H1 (cell line): ENCODE results near the gene KLHL29. TPM values are rescaled to one million over a fixed set of nuclear protein-coding genes. Genes with fewer than 3 reads are reported as not detected.

Experiments
- CTCF ChIA-PET: fragments of 300-600 bp; sonication (Branson Sonifier 250); formaldehyde crosslinking; loops from one replicate; lab custom pipeline; 2021; ENCODE audit not compliant: partially characterized antibody; lab: Charles Lee
- POLR2A ChIA-PET: fragments of 300-600 bp; sonication (Branson Sonifier 250); formaldehyde crosslinking; loops from one replicate; lab custom pipeline; 2021; ENCODE audit warnings: inconsistent platforms; ENCODE audit not compliant: partially characterized antibody; lab: Charles Lee
- DNase-seq, 2 experiments: peaks; one replicate each; pipeline versions ENCODE4 v3.0.0 to v3.0.0-alpha.2; 2010 to 2022; ENCODE audit warnings: low spot score in 2 of 2, low read depth in 1 of 2, mixed read lengths in 1 of 2
- FAIRE-seq: peaks from 2 replicates; lab custom pipeline; 2011; peaks lifted over from hg19 to GRCh38; lab: Jason Lieb, UNC
- H2AFZ ChIP-seq: 2 replicates; pipeline ENCODE4 v1.8.1; 2012; ENCODE audit warnings: low read length, inconsistent platforms
- H2AK5ac ChIP-seq: 2 replicates; pipeline ENCODE4 v1.6.1; 2013; ENCODE audit warnings: low read depth, low read length
- H2BK120ac ChIP-seq: replicated peaks from 2 replicates; pipeline ENCODE3; 2013; ENCODE audit warnings: low read depth, low read length, inconsistent platforms
- H2BK12ac ChIP-seq: 2 replicates; pipeline ENCODE4 v1.6.1; 2013; ENCODE audit warnings: low read depth, low read length
- H2BK15ac ChIP-seq: 2 replicates; pipeline ENCODE4 v1.6.1; 2013; ENCODE audit warnings: low read length
- H2BK20ac ChIP-seq: 2 replicates; pipeline ENCODE4 v1.6.1; 2013; ENCODE audit warnings: low read length
- H2BK5ac ChIP-seq: 2 replicates; pipeline ENCODE4 v1.6.1; 2013; ENCODE audit warnings: low read depth, low read length
- H3K14ac ChIP-seq: 2 replicates; pipeline ENCODE4 v1.6.1; 2013; ENCODE audit warnings: inconsistent platforms; ENCODE audit not compliant: insufficient read length
- H3K18ac ChIP-seq: 2 replicates; pipeline ENCODE4 v1.6.1; 2013; ENCODE audit warnings: low read length; ENCODE audit errors: extremely low read depth
- H3K23ac ChIP-seq: 2 replicates; pipeline ENCODE4 v1.6.1; 2013; ENCODE audit warnings: inconsistent platforms; ENCODE audit not compliant: insufficient read length
- H3K23me2 ChIP-seq: 2 replicates; pipeline ENCODE4 v1.6.1; 2013; ENCODE audit warnings: low read depth, low read length
- H3K27ac ChIP-seq: 2 replicates; pipeline ENCODE4 v1.6.1; 2011; ENCODE audit warnings: low read depth, low read length, inconsistent platforms
- H3K27me3 ChIP-seq, 4 experiments: replicated peaks in 1 of 4; 1 replicate in 1 of 4; 2 replicates in 3 of 4; pipeline versions ENCODE4 v1.6.1 to v1.8.1; 2011 to 2013; ENCODE audit warnings: low read length in 3 of 4, mild to moderate bottlenecking in 3 of 4, inconsistent platforms in 2 of 4, mixed read lengths in 2 of 4, moderate library complexity in 1 of 4; ENCODE audit not compliant: control insufficient read depth in 3 of 4, insufficient read depth in 3 of 4; ENCODE audit errors: extremely low read depth in 1 of 4
- H3K36me3 ChIP-seq, 4 experiments: 2 replicates each; pipeline versions ENCODE4 v1.6.1 to v1.8.1; 2011 to 2013; ENCODE audit warnings: mild to moderate bottlenecking in 4 of 4, low read length in 3 of 4, moderate library complexity in 2 of 4, control low read depth in 1 of 4, inconsistent platforms in 1 of 4; ENCODE audit not compliant: insufficient read depth in 4 of 4, control insufficient read depth in 2 of 4
- H3K4ac ChIP-seq: replicated peaks from 2 replicates; pipeline ENCODE3; 2013; ENCODE audit warnings: low read length, low read depth, mixed read lengths, inconsistent platforms; ENCODE audit not compliant: insufficient read length
- H3K4me1 ChIP-seq, 4 experiments: replicated peaks in 1 of 4; 1 replicate in 1 of 4; 2 replicates in 3 of 4; pipeline versions ENCODE4 v1.6.1 to v1.8.1; 2011 to 2013; ENCODE audit warnings: low read length in 3 of 4, inconsistent platforms in 2 of 4, mixed read lengths in 1 of 4; ENCODE audit not compliant: insufficient read depth in 4 of 4, control insufficient read depth in 3 of 4
- H3K4me2 ChIP-seq, 2 experiments: 2 replicates each; pipeline versions ENCODE4 v1.6.1 to v1.8.1; 2011 to 2013; ENCODE audit warnings: low read depth in 2 of 2, low read length in 2 of 2, control low read depth in 1 of 2, inconsistent platforms in 1 of 2, mild to moderate bottlenecking in 1 of 2; ENCODE audit not compliant: insufficient read depth in 1 of 2
- H3K4me3 ChIP-seq, 4 experiments: fragments of 200-600, 300-600 bp in 1 of 4; sonication (generic), shearing (Covaris generic), sonication (Bioruptor Twin) in 1 of 4; 2 replicates each; pipeline versions ENCODE4 v1.5.1 to v1.8.1; 2011 to 2016; ENCODE audit warnings: low read length in 4 of 4, low read depth in 3 of 4, control low read depth in 2 of 4, inconsistent platforms in 2 of 4, mild to moderate bottlenecking in 2 of 4, mixed read lengths in 1 of 4, moderate library complexity in 1 of 4; ENCODE audit not compliant: insufficient read depth in 2 of 4; ENCODE audit errors: extremely low read depth in 1 of 4
- H3K56ac ChIP-seq: replicated peaks from 2 replicates; pipeline ENCODE3; 2013; ENCODE audit warnings: low read depth, mild to moderate bottlenecking, mixed read lengths, low read length, inconsistent platforms; ENCODE audit not compliant: insufficient read length
- H3K79me1 ChIP-seq: 2 replicates; pipeline ENCODE4 v1.6.1; 2013; ENCODE audit warnings: low read depth, low read length, control low read depth
- H3K79me2 ChIP-seq, 2 experiments: 2 replicates each; pipeline versions ENCODE4 v1.6.1 to v1.8.1; 2012 to 2013; ENCODE audit warnings: low read length in 2 of 2, mild to moderate bottlenecking in 2 of 2, inconsistent platforms in 1 of 2; ENCODE audit not compliant: insufficient read depth in 2 of 2, control insufficient read depth in 1 of 2
- H3K9ac ChIP-seq, 4 experiments: replicated peaks in 1 of 4; 1 replicate in 1 of 4; 2 replicates in 3 of 4; pipeline versions ENCODE4 v1.6.1 to v1.8.1; 2011 to 2013; ENCODE audit warnings: low read depth in 3 of 4, low read length in 3 of 4, control low read depth in 2 of 4, mild to moderate bottlenecking in 2 of 4, moderate library complexity in 2 of 4, inconsistent platforms in 1 of 4; ENCODE audit errors: extremely low read depth in 1 of 4
- H3K9me3 ChIP-seq, 2 experiments: 2 replicates each; pipeline versions ENCODE4 v1.6.1 to v1.8.1; 2012 to 2013; ENCODE audit warnings: mild to moderate bottlenecking in 2 of 2, moderate library complexity in 2 of 2, control low read depth in 1 of 2, inconsistent platforms in 1 of 2, low read depth in 1 of 2, low read length in 1 of 2, mixed read lengths in 1 of 2; ENCODE audit not compliant: insufficient read depth in 2 of 2
- H4K20me1 ChIP-seq, 2 experiments: replicated peaks in 1 of 2; 2 replicates each; pipeline versions ENCODE3 to v1.8.1; 2011 to 2013; ENCODE audit warnings: inconsistent platforms in 2 of 2, low read length in 2 of 2, mild to moderate bottlenecking in 1 of 2; ENCODE audit not compliant: insufficient read depth in 2 of 2, control insufficient read depth in 1 of 2
- H4K5ac ChIP-seq: 2 replicates; pipeline ENCODE4 v1.6.1; 2013; ENCODE audit warnings: low read length, low read depth, mixed read lengths, inconsistent platforms; ENCODE audit not compliant: insufficient read length
- H4K8ac ChIP-seq: 2 replicates; pipeline ENCODE4 v1.8.0; 2013; ENCODE audit warnings: mild to moderate bottlenecking, moderate library complexity, low read length, inconsistent platforms; ENCODE audit not compliant: insufficient read depth; ENCODE audit errors: extremely low read depth
- H4K91ac ChIP-seq: replicated peaks from 2 replicates; pipeline ENCODE3; 2013; ENCODE audit warnings: low read length, mixed read lengths, inconsistent platforms; ENCODE audit not compliant: insufficient read length
- BRCA1 ChIP-seq: IDR thresholded peaks from 2 replicates; pipeline ENCODE4 v1.6.1; 2012; ENCODE audit warnings: low read depth, low read length, improper control_type of control experiment
- CBX5 ChIP-seq: fragments of 300-800, 300-1000 bp; sonication (generic); IDR thresholded peaks from 2 replicates; pipeline ENCODE4 v1.7.1; 2016; ENCODE audit warnings: antibody characterized with exemption, low read length, low read depth
- EGR1 ChIP-seq: IDR thresholded peaks from 2 replicates; pipeline ENCODE4 v1.6.1; 2011; ENCODE audit warnings: low read depth, low read length, borderline replicate concordance
- GABPA ChIP-seq: IDR thresholded peaks from 2 replicates; pipeline ENCODE4 v1.6.1; 2011; ENCODE audit warnings: mild to moderate bottlenecking, low read length, moderate library complexity, borderline replicate concordance; ENCODE audit not compliant: insufficient read depth
- HDAC2 ChIP-seq, 2 experiments: fragments of 300-600 bp in 1 of 2; sonication (generic) in 1 of 2; IDR thresholded peaks; 2 replicates each; pipeline ENCODE4 v1.6.1; 2011 to 2012; ENCODE audit warnings: low read depth in 2 of 2, low read length in 2 of 2, mild to moderate bottlenecking in 2 of 2, moderate library complexity in 2 of 2, borderline replicate concordance in 1 of 2, inconsistent platforms in 1 of 2
- HDAC6 ChIP-seq: IDR thresholded peaks from one replicate; pipeline ENCODE4 v1.7.1; 2012; ENCODE audit warnings: low read depth, mild to moderate bottlenecking, inconsistent platforms, low read length, moderate library complexity
- NRF1 ChIP-seq: IDR thresholded peaks from 2 replicates; pipeline ENCODE4 v1.6.1; 2011; ENCODE audit warnings: mild to moderate bottlenecking, low read depth, low read length, improper control_type of control experiment
- PHF8 ChIP-seq: fragments of 200-600 bp; sonication (generic); conservative IDR thresholded peaks from 2 replicates; pipeline ENCODE4 v1.7.1; 2012; ENCODE audit warnings: low read depth, mild to moderate bottlenecking, inconsistent platforms, low read length, moderate library complexity
- RAD21 ChIP-seq, 2 experiments: IDR thresholded peaks in 1 of 2; conservative IDR thresholded peaks in 1 of 2; 2 replicates each; pipeline ENCODE4 v1.6.1; 2011; ENCODE audit warnings: low read depth in 2 of 2, low read length in 2 of 2, improper control_type of control experiment in 1 of 2, inconsistent platforms in 1 of 2, mild to moderate bottlenecking in 1 of 2, moderate library complexity in 1 of 2
- RBBP5 ChIP-seq: IDR thresholded peaks from 2 replicates; pipeline ENCODE4 v1.7.1; 2012; ENCODE audit warnings: low read depth, mild to moderate bottlenecking, inconsistent platforms, low read length, moderate library complexity, borderline replicate concordance
- RXRA ChIP-seq: IDR thresholded peaks from 2 replicates; pipeline ENCODE4 v1.6.1; 2011; ENCODE audit warnings: low read depth, mild to moderate bottlenecking, low read length, moderate library complexity; ENCODE audit not compliant: insufficient read depth
- SUZ12 ChIP-seq: fragments of 200-600 bp; sonication (generic); IDR thresholded peaks from 2 replicates; pipeline ENCODE4 v1.6.1; 2012; ENCODE audit warnings: mild to moderate bottlenecking, inconsistent platforms, low read length, moderate library complexity, mixed read lengths
- TBP ChIP-seq: IDR thresholded peaks from 2 replicates; pipeline ENCODE4 v1.6.1; 2011; ENCODE audit warnings: low read depth, low read length, improper control_type of control experiment
- WGBS, 2 experiments: shearing (Covaris generic) in 1 of 2; methylation state at CpG; one replicate each; pipeline versions ENCODE4 v1.1.6 to v1.1.7; 2013 to 2015; ENCODE audit warnings: low lambda C conversion rate in 2 of 2, mixed read lengths in 2 of 2, inconsistent platforms in 1 of 2, low coverage in 1 of 2, missing lambda C conversion rate in 1 of 2; ENCODE audit not compliant: insufficient replicate concordance in 2 of 2, insufficient coverage in 1 of 2, insufficient read length in 1 of 2; ENCODE audit errors: extremely low coverage in 1 of 2, missing lambda C conversion rate in 1 of 2; 5-methylcytosine and 5-hydroxymethylcytosine counted together
- polyA plus RNA-seq, 7 experiments: library from polyadenylated mRNA; depleted of rRNA in 3 of 7; stranded (reverse) in 5 of 7; unstranded in 2 of 7; fragments of >200 nt in 5 of 7; fragments of 200-250 nt in 2 of 7; gene quantifications; 1 replicate in 5 of 7; 2 replicates in 1 of 7; 4 replicates in 1 of 7; pipeline versions ENCODE4 v1.2.1 to v1.2.3, GENCODE V29; 2011 to 2013; ENCODE audit warnings: missing spikeins in 2 of 7, mixed read lengths in 2 of 7
- total RNA-seq: library from RNA; stranded (reverse); fragmentation: NEBNext Ultra II Directional; extraction: Animal tissue kit (Norgen Biotek cat#: 25700); gene quantifications from 2 replicates; pipeline ENCODE4 v1.2.1, GENCODE V29; 2021

The KLHL29 gene
- total and polyA plus RNA-seq, 2 of the 8 experiments (the other 6 are each of a cell fraction or from before 2014, with no cell fraction given), result 1.1 to 4.7 TPM

DNA sequence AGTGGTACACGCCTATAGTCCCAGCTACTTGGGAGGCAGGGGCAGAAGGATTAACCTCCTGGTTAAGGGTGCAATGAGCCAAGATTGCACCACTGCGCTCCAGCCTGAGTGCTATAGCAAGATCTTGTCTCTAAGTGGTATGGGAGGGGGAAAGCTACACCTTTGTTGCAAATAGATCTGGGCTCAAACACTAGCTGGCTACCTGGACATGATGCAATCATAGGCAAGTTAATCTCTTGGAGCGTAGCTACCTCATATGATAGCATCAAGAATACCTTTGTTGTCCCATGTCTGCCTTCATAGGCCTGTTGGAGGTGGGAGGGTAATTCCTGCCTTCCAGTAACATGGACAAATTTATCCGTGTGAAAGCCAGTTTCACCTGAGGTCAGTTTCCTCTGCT is 15.7 kb downstream of the KLHL29 start:
- H3K79me2 ChIP-seq, result no peaks in the 10 kb centered on the region
- H3K9me3 ChIP-seq, result no peaks in the 10 kb centered on the region
- no peak overlapping the region for H3K23ac ChIP-seq
- H3K4ac ChIP-seq, result no peak overlapping the region
- H4K91ac ChIP-seq, result no peak overlapping the region
- H3K14ac ChIP-seq, result no peak overlapping the region
- peaks cover 0 to 9% (median 5%) of the 10 kb centered on the region in 4 experiments; a peak in 4 of 7 replicates for H3K4me1 ChIP-seq
- no peak overlapping the region for H3K4me2 ChIP-seq
- H2BK12ac ChIP-seq, result no peak overlapping the region
- peaks cover 0 to 2% of the 10 kb centered on the region in 2 experiments for H4K20me1 ChIP-seq
- 87% methylated on average over 4 of the region's 4 CpGs; no CpG with 5 or more reads in 1 of the 2 experiments for WGBS, 2 experiments
- H3K4me3 ChIP-seq, result no peak overlapping the region
- no peak overlapping the region for H2AFZ ChIP-seq
- no peak for DNase-seq
- FAIRE-seq, result no peak
- H4K5ac ChIP-seq, result no peak overlapping the region
- H3K27me3 ChIP-seq, result no peaks in the 10 kb centered on the region
- H2BK20ac ChIP-seq, result no peak overlapping the region
- no peaks in the 10 kb centered on the region for H3K36me3 ChIP-seq
- H3K56ac ChIP-seq, result no peak overlapping the region
- no peaks in the 10 kb centered on the region for H3K79me1 ChIP-seq
- ChIA-PET POLR2A (no interaction called here), CTCF (interaction anchor here (0.7 to 1.6 kb wide), 7 partner anchors 8 to 222 kb away, joined by 3 to 6 read pairs (median 3); no protein-coding TSS in a partner anchor)
- no peak overlapping the region for H3K27ac ChIP-seq
- no peak overlapping the region for H3K18ac ChIP-seq
- H2BK15ac ChIP-seq, result no peak overlapping the region
- H2BK120ac ChIP-seq, result no peak overlapping the region
- H3K23me2 ChIP-seq, result no peaks in the 10 kb centered on the region
- H2AK5ac ChIP-seq, result no peak overlapping the region
- H3K9ac ChIP-seq, result no peak overlapping the region
- H2BK5ac ChIP-seq, result no peak overlapping the region
- H4K8ac ChIP-seq, result no peak overlapping the region
- TF ChIP-seq EGR1, result no peak
- no peak for TF ChIP-seq RAD21 (IDR thresholded peaks at IDR 0.05 in 1 of 2, conservative IDR thresholded peaks at IDR 0.05 in 1 of 2; ENCODE audit: low read depth in 2 of 2, low read length in 2 of 2)
- TF ChIP-seq RBBP5, result no peak
- no peak for TF ChIP-seq BRCA1
- TF ChIP-seq PHF8, result no peak
- no peak for TF ChIP-seq NRF1
- TF ChIP-seq SUZ12, result no peak
- TF ChIP-seq CBX5, result no peak
- TF ChIP-seq TBP, result no peak
- TF ChIP-seq HDAC2 (IDR thresholded peaks at IDR 0.05; ENCODE audit: borderline replicate concordance in 1 of 2, low read depth in 2 of 2, low read length in 2 of 2), result no peak
- TF ChIP-seq RXRA, result no peak
- TF ChIP-seq GABPA, result no peak
- no peak for TF ChIP-seq HDAC6
